Mammary microvascular endothelial cell (primary cell): Measurements from ENCODE around the gene LTO1. TPM values are rescaled to one million over a fixed set of nuclear protein-coding genes. Genes with fewer than 3 reads are reported as not detected.

Experiments used
- total RNA-seq: library from RNA; depleted of rRNA; stranded (reverse); fragments of >200 nt; gene quantifications from 2 replicates; pipeline ENCODE4 v1.2.3, GENCODE V29; 2015

LTO1 gene
- 15.8 and 24.2 TPM in 2 replicates for total RNA-seq

GRCh38 chr11:69674886-69675714, at the start of gene LTO1:
LTO1 (minus strand) TSS chr11:69675353; CDS start chr11:69675239, 114 bp downstream.

DNA sequence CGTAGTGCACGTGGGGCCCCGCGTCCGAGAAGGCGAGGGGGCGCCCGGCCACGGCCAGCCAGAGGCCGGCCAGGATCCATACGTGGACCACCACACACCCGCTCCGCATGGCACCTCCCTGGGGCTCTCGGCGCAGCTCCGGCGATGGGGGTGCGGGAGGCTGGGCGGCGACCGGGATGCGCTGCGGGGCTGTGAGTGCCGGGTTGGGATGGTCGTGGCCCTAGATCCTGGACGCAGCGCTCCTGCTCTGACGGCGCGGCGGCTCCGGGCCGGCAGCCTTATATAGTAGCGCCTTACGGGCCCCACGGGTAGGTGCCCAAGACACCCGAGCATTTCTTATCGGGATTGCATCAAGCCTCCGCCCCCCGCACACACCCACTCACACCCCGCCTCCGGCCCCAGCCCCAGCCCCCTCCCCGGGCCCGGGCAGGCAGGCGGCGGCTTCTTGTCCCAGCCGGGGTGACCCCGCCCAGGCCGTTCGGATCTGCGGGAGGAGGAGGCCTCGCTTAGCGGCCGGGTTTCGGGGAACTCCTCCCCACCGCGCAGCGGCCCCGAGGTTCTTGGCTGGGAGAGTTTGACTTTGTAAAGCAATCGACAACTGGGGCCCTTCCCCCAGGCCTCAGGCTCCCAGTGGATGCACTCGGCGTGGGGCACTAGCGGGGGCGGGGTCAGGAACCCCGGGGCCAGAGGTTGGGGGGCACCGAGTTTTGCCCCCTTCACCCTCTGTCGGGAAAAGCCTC, 28.8 kb upstream of the LTO1 start, which contains the start of gene FGF19:
Gene FGF19, minus strand, starts transcription at position 255 of the 740 bp plus-strand sequence. Its CDS starts 146 bp downstream, at position 109.

GRCh38 chr11:69640995-69641581, 34.1 kb downstream of the LTO1 start, which contains the start of gene CCND1:
CCND1 (plus strand) TSS chr11:69641156; CDS start chr11:69641314, 158 bp downstream.

Other genes starting within 250 kb of the LTO1 start
- not detected in 2 replicates for gene LINC01488, start 193.7 kb downstream of the LTO1 start, total RNA-seq
- 558 and 576 TPM in 2 replicates for gene CCND1, start 34.2 kb downstream of the LTO1 start, total RNA-seq
- gene FGF19, start 28.7 kb upstream of the LTO1 start, total RNA-seq: not detected in 2 replicates
- not detected in 2 replicates for gene FGF4, start 100.0 kb upstream of the LTO1 start, total RNA-seq
- gene FGF3, start 144.1 kb upstream of the LTO1 start, total RNA-seq: not detected in 2 replicates